COLO668 (cell line): ENCODE measurements around the gene NETO2.

Source experiments
- DNase-seq: peaks from one replicate; lab custom pipeline; 2025; ENCODE audit not compliant: unreplicated experiment; lab: John Stamatoyannopoulos, UW

Gene NETO2

DNA sequence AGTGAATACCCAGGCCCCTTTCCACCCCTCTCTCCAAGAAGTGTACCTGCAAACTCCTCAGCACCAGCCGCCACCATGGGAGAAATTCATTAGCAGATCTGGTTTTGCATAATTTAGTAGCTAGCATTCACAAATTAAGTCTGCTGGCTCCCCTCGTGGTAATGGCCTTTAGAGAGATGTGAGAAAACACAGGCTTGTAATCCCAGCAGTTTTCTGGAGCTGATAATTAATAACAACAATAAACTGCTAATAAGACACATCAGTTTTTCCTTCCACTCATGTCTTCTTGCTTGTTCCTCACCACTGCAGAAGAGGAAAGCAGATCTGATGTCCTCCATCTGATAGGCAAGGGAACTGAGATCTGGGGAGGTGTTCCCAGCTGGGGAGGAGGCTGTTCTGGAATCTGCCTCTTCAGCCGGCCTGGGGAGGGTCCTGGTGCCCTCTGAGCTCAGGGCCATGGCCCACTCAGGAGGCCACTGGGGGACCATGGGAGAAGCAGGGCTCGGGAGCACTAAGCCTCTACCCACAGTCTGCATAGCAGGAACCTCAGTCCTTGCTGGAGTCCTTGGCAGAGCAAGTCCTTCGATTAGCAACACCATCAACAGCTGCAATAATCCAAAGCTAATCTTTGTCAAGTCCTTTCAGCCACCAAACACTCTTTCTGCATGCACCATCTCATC lies 96.1 kb downstream of the NETO2 start:
- DNase-seq, result no peak

DNA sequence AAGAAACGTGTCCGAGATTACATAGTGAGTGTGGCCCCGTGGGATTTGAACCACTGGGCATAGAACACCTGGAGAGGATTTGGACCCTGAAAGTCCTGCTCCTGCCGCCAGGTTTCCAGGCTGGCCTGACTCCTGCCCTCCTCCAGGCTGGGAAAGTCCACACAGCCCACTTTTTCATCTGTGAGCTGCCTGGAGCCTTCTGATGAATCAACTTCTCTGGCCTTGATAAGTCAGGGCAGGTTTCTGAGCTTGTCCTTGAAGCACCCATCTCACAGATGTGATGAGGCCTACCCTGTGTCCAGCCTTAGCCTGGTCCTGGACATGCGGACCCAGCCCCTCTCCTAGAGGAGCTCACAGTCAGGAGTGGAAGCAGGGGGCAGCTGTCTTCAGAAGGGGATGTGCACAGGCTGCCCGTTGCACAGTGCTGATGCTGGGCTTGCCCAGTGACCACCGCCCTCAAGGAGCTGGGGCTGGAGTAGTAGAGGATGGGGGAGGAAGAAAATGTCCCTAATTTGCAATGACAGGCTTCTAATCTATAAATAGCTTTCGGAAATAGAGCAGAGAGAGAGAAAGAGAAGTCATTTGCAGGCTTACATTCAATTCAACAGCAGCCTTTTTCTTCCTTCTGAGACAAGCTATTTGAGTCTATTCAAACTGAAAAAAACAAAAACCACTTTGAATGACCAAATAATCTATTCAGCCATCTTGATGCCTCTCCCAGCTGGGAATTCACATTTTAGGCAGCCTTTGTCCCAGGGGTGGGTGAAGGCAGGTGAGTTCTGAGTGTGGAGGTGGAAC lies 96.8 kb downstream of the NETO2 start:
- no peak for DNase-seq

DNA sequence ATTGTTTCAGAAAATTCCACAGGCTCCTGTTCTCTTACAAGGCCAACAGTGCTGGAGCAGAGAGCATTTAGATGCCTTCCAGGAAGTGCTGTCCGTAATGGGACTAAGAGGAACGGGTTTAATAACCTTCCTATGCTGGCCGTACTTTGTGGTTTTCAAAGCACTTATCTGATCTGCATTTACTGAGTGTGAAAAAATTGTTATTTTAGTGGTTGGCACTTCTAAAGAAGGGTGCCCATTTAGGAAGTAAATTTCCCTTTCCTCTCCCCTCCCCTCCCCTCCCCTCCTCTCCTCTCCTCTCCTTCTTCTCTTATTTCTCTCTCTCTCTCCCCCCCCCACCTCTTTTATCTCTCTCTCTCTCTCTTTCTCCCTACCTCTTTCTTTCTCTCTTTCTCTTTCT lies 98.3 kb downstream of the NETO2 start:
- no peak for DNase-seq

DNA sequence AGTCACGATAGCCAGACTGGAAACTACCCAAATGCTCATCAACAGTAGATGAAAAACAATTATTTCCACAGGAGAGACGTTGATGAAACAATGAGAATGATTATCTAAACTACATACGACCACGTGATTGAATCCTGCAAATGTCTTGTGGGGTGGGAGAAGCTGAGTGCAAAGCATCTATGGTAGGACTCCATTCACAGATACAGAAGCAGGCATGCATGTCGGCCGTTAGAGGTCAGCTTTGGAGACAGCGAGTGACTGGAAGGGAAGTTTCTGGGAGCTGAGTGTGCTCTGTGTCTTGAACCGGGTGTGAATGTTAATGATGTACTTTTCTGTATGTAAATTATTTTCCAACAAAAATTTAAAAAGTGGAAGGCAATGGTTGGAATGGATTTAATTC lies 98.7 kb downstream of the NETO2 start:
- DNase-seq, result no peak

DNA sequence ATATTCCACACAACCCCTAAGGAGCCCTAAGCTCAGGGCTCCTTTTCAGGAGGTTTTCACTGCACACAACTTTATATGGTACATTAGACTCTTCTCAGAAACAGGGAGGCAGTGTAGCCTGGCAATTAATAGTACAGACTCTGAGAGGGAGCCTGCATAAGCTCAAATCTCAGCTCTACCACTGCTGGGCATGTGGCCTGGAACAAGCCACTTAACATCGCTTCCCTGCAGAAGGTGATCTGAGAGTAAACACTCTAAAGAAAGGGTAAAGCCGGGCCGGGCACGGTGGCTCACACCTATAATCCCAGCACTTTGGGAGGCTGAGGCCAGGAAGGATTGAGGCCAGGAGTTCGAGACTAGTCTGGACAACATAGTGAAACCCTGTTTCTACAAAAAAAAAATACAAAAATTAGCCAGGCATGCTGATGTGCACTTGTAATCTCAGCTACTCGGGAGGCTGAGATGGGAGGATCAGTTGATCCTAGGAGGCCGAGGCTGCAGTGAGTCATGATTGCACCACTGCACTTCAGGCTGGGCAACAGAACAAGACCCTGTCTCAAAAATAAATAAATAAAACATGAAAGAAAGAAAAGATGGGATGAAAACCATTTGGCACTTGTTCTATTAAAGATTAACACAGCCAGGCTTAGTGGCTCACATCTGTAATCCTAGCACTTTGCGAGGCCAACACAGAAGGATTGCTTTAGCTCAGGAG lies 99.6 kb downstream of the NETO2 start:
- no peak for DNase-seq

DNA sequence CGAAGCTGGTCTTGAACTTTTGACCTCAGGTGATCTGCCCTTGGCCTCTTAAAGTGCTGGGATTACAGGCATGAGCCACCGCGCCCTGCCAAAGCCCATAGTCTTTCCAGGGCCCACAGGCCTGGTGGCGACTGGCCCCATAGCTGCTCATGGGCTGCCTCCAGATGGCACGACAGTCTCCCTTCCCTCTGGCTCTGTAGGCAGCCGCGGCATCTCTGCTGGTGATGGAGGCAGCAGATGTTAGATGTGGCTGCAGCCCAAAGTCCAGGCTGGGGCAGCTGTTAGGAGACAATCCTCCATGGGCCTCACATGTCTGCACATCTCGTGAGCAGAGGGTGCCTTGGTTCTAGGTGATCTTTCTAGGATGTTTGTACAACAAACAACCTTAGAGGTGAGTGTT lies 100.5 kb downstream of the NETO2 start:
- DNase-seq, result no peak

DNA sequence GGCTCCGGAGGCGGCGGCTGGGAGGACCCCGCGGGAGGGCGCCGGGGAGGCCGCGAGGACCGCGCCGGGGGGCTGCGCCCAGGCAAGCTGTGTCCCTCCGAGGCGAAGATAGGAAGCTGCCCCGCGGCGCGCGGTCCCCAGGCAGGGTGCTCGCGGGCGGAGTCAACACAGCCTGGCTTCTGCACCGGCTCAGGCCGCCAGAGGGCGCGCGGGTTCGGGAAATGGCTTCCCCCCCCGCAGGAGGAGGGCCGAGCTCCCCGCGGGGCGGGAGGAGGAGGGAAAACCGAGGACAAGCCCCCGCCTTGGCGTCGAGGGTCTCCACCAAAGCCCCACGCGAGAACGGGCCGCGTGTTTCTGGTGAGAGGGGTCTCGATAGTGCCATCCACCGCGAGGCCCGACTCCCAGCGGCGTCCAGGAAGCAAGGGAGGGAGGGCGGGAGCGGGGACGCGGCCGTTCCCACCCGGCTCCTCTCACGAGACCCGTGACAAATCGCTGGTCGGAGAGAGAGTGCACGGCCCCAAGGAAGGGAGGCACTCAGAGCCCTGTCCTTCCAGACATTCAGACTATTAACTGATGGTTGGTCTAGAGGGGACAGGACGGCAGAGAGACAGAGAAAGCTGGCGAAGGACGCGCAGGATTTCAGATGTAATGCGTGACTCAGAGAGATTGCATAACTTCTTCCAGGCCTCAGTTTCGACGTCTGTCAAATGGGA lies 105.8 kb downstream of the NETO2 start:
- DNase-seq, result peak; percentile 82

DNA sequence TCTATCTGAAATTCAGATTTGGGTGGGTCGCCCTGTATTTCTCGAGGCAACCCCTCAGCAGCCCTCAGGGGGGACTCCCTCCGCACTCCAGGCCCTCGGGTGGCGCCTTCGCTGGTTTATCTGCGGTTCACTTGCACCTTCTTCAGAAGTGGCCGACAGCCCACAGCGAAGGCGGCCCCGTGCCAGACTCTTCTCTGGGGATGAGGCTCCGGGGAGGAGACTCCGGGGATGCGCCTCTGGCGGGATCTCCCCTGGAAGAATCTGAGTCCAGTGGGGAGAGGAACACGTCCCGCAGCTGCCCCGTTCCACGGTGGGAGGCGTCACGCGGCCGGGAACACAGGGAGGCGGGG lies 106.4 kb downstream of the NETO2 start:
- no peak for DNase-seq

DNA sequence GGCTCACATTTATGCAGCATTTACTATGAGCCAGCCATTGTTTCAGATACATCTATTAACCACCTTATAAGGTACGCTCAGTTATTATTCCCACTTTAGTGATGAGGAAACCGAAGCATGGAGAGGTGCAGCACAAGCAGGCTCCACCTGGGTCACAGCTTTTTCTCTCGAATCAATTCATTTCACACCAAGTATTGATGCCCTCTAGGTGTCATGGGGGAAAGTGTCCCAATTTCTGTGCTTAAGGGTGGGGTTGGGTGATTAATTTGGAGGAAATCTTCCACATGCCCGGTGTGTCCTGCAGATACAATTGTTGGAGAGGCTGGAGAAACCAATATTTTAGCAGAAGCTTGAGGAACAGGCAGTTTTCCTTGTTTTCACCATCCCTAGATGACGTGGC lies 107.5 kb downstream of the NETO2 start:
- no peak for DNase-seq

DNA sequence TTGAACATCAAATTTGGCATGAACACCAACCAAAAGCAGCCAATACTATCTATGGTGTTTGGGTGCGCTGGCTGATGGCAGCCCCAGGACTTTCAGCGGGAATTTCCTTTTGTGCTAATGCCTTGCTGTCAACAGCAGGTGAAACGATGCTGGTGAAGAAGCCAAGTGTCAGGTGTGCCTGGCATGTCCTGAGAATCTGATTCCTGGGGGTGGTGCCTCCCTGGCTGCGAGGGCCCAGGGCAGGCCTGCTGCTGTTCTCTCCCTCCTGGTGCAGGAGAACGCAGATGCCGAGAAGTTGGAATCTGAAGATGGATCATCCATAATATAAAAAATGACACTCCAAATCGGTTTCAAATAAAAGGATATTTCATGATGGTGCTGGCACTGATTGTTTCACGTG lies 108.3 kb downstream of the NETO2 start:
- no peak for DNase-seq

DNA sequence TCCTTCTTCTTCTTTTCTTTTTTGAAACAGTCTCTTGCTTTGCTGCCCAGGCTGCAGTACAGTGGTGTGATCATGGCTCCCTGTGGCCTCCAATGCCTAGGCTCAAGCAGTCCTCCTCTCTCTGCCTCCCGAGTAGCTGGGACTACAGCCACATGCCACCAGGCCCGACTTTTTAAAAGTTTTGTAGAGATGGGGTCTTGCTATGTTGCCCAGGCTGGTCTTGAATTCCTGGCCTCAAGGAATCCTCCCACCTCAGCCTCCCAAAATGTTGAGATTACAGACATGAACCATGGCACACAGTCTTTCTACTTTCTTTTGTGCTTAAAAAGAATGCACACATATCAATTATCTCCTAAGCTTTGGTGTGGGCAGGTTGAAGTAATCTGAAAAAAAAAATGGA lies 109.3 kb downstream of the NETO2 start:
- DNase-seq, result no peak

DNA sequence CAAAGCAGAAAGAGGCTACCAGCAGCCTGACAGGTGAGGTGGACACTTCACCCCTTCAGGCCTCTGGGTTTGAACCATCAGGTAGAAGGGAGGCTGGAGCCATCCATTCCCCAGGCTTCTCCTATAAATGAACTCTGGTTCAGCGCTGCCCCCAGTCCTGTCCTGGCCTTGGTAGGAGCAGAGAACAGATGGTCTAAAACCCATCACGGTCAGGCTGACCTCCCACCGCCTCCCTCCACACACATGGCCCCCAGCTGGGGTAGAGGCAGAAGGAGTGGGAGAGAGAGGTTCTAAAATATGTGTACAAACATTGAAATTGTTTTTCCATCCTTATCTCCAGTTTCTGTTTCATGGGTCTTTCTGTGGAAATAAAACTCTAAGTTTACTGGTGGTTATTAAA lies 110.6 kb downstream of the NETO2 start:
- no peak for DNase-seq

DNA sequence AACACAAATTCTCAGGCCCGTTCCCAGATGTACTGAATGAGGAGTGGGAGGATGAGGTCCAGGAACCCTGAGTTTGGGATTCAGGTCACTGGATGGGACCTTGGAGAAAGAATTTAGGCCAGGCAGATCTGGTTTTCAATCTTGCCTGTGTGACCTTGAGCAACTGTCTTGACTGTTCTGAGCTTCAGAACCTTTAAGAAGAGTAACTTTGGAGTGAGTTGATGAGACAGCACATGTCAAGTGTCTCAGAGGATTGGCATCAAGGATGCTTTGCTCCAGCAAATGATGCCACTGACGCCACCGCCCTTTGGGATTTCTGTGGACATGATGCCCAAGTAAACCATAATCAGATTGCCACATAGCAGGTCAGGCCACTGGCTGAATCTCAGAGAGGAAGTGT lies 114.0 kb downstream of the NETO2 start:
- no peak for DNase-seq

DNA sequence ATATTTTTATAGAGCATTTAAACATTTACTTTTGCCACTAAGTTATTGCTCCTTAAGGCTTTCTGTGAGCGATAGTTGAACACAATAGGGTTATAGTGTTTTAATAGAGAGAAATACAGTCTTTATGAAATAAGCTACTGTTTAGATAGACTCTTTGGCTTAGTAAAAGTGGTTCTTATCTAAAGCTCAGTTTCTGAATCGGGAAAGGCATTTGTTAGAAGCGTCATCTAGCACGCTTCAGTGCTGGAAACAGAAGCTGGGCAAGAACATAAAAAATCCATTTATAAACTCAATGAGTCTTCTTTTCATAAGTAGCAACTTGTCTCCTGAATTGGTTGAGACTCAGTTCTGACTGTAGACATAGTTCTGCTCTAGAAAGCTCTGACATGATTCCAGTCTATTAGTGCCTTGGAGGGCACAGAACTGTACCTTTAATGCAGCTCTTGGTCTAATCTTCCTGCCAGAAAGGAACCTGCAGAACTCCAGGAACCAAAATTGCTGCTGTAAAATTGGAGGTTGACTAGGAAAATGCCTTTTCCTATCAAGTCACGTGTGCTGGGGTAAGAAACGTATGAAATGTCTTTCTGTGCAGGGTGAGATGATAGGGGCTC lies 114.9 kb downstream of the NETO2 start:
- no peak for DNase-seq
